GM12865 (cell line): Measurements from ENCODE around the gene NFIA.

Source experiments
- DNase-seq: peaks from one replicate; pipeline ENCODE4 v3.0.0; 2010; ENCODE audit warnings: low read depth
- H3K4me3 ChIP-seq: 2 replicates; pipeline ENCODE4 v1.5.1; 2011; ENCODE audit warnings: mild to moderate bottlenecking, low read depth, low read length, control low read depth
- TF ChIP-seq, protein P1 (sequence below): IDR thresholded peaks from 2 replicates; pipeline ENCODE4 v1.5.1; 2011; ENCODE audit warnings: low read length, control low read depth, low read depth, inconsistent platforms; ENCODE audit not compliant: insufficient read depth; ENCODE audit errors: missing control alignments

NFIA gene

GRCh38 chr1:61115436-61115835, 33.1 kb downstream of the NFIA start:
- H3K4me3 ChIP-seq: no peak overlapping the region
- TF ChIP-seq, protein P1, sequence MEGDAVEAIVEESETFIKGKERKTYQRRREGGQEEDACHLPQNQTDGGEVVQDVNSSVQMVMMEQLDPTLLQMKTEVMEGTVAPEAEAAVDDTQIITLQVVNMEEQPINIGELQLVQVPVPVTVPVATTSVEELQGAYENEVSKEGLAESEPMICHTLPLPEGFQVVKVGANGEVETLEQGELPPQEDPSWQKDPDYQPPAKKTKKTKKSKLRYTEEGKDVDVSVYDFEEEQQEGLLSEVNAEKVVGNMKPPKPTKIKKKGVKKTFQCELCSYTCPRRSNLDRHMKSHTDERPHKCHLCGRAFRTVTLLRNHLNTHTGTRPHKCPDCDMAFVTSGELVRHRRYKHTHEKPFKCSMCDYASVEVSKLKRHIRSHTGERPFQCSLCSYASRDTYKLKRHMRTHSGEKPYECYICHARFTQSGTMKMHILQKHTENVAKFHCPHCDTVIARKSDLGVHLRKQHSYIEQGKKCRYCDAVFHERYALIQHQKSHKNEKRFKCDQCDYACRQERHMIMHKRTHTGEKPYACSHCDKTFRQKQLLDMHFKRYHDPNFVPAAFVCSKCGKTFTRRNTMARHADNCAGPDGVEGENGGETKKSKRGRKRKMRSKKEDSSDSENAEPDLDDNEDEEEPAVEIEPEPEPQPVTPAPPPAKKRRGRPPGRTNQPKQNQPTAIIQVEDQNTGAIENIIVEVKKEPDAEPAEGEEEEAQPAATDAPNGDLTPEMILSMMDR: no peak
- no peak for DNase-seq

DNA sequence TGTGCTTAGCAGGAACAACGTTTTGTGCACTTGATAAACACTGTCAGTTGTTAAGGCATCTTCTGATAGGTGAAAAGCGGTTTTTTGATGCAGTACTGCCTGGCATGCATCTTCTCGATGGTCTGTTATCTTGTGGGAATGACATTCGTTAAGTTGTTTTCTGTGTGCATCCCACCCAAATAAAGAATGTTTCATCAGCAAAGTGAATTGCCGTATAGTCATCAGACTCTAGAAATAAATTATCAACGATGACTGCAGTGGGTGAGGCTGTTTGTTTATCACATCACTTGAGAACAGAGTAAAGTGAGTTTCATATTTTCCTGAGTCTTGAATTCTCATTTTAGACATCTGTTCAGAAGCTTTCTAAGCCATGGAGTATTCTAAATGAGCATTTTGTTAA, 34.1 kb downstream of the NFIA start:
- TF ChIP-seq, protein P1: no peak
- no peak for DNase-seq
- no peak overlapping the region for H3K4me3 ChIP-seq

DNA sequence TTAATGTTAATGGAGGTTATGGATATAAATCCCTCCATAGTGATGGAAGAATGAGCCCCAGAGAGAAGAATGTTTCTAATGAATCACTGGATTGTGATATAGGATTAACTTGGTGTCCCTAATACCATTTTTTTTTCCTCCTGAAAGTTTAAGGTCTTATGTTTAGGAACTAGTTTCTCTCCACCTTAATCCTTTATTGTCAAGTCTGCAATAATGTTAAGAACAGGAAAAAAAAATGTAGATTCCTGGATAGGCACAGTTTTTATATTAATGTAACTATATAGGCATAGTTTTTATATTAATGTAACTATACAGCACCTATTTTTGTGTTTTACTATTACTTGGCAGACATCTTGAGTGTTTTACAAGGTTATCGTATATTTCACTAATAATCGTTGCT, 34.9 kb downstream of the NFIA start:
- no peak overlapping the region for H3K4me3 ChIP-seq
- no peak for DNase-seq
- TF ChIP-seq, protein P1: no peak

GRCh38 chr1:61119085-61119484, 36.7 kb downstream of the NFIA start:
- no peak overlapping the region for H3K4me3 ChIP-seq
- TF ChIP-seq, protein P1: no peak
- DNase-seq: no peak

- H3K4me3 ChIP-seq: no peak overlapping the region
- TF ChIP-seq, protein P1: no peak
These were observed 38.0 kb downstream of the NFIA start for GRCh38 chr1:61120246-61120840.

GRCh38 chr1:61120998-61121397, 38.6 kb downstream of the NFIA start:
- DNase-seq: no peak
- TF ChIP-seq, protein P1: no peak
- no peak overlapping the region for H3K4me3 ChIP-seq

More at GRCh38 chr1:61120246-61120840, 38.0 kb downstream of the NFIA start:
- DNase-seq: no peak

DNA sequence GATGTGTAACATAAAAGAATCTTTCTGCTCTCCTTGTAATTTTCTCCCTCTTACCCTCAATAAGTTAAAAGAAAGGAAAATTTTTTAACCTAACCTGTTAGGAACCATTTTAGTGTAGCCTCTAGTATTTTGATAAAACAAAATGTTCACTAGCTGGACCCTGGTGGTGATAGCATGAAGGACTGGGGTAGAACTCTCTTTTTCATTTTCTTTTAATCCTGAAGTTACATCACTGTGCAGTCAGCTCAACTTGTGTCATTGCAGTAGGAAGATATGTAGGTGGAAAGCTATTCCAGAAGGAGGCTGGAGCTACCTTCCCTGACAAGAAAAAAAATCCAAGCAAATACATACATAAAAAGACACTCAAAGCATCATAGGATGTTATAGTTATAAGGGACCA, 39.3 kb downstream of the NFIA start:
- no peak overlapping the region for H3K4me3 ChIP-seq
- TF ChIP-seq, protein P1: no peak
- no peak for DNase-seq
